Activated T-helper 9 cell treated with anti-CD3 and anti-CD28 coated beads, Interleukin-2, amount 50 U/mL, for 16 hours (primary cell): ENCODE results near the gene DCTN3.

Experiments used
- DNase-seq: peaks from one replicate; pipeline ENCODE4 v3.0.0-alpha.2; 2020; ENCODE audit warnings: low read depth

The DCTN3 gene

DNA sequence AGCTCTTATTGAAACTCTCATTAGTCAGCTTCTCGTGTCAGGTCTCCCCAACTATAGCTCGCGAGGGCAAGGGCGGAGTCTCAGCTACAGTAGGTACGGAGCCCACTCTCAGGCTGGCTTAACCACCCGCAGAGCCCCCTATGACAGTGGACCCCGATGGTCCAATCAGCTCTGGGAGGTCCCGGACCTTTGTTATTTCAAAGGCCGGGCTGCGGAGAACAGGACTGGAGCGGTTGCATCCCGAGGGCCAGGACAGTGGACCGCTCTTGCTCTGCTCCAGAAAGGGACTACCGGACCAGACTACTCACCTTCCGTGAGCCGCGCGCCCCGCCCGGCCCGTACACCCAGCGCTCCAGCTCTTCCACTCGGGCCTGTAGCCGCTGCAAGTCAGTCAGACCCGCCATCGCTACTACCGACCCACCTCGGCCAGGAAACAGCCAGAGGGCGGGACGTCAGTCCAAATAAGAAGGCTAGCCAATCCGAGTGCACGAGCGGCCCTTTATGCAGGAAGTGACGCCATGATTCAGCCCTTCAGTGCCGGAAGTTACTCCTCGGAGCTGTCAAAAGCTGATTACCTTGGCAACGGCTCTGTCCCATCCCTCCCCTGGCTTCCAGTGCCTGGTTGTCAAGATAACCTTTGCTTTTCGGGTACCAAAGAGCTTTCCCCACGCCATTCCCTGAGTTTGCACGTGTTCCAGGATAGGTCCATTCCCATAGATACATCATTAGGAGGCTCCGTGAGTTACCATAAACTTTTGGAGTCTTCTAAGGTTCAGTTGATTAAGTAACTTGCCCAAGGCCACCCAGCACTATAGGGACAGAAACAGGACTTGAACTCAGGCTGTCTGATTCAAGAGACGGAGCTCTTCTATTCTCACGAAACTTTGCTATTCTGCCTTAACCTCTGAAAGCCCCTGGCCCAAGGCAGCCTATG, at the start of gene DCTN3:
DCTN3 (minus strand) TSS at position 435 of the 934 bp plus-strand sequence; CDS start at position 404, 31 bp downstream.
- DNase-seq, result peak; percentile 84

DNA sequence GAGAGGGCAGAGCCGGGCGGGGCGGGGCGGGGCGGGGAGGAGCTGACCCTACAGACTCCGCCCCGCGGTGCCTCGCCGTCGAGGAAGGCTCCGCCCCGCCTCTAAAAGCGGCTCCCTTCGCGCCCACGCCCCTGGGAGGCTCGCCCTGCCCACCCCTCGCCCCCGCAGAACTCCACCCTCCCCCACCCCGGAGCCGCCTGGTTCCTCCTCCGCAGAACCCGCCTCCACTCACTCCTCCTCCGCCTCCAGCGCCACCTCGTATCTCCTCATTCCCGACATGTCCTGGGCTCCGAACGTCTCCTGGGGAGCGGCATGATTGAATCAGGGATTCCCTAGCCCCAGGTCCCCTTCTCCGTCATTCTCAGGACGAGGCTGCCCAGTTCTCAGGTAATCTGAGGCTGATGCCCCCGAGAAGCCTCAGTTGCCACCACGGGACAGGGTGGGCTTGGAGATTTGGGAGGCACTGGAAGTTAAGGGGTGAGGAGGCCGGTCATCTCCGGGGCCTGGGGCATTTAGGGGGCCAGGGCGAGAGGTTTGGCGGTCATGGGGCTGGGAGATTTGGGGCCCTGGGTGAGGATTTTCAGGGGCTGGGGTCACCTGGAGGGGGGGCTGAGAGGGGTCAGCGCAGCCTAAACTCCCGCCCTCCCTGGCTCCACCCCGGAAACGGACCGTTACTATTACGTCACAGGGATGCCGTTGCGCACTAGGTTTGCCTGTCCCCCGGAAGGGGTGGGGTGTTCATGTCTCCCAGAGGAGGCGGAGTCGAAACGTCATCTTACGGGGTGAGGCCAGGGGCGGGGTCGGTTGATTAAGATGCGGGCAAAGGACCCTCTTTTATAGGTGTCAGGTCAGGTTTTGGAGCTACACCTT, 45.3 kb upstream of the DCTN3 start:
- DNase-seq, result peak; percentile 78

DNA sequence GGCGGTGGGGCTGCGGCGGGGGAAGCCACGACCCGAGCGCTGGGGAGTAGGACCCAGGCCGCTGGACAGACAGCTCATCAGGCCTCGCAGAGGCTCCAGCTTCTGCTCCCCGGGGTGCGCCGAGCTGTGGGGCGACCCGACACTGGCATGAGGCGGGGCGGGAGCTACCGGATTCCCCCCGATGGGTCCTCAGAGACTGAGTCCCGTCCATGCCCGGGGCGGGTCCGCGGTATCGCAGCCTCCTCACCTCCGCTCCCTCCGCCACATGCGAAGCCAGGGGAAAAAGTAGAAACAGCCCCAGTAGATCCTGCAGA, 44.7 kb upstream of the DCTN3 start:
- no peak for DNase-seq

DNA sequence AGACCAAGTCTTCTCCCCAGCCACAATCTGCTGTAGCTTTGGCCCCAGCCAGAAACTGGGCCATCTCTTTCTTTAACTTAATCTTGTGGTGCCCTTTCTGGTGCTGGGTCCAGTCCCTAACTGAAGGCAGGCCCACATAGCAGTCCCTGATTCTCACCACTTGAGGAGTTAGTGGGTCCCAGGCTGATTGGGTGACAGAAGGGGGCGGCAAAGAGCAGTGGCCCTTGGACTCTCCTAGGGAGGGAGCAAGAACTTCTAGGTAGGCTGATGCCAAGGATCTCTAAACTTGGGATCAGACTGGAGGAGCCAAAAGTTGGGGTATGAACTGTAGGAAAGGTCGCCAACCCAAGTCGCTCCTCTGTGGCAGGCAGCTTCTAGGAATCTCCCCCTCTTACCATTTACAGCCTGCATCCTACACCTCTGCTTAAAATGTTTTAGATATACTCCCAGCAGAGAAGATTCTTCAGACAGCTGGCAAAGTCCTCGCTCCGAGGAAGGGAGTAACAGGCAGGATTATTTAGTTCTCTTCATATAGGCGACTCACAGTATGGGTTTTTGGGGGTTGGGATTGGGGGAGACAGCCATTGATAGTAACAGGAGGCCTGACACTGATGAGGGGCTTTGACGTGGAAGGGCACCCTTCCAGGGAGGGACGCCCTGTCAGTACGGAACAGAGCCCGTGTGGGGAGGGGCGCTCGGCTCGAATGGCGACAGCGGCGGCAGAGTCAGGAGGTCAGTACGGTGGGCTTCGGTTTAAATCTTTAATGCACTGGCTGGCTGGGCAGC, 44.2 kb upstream of the DCTN3 start:
- DNase-seq, result peak; percentile 40

DNA sequence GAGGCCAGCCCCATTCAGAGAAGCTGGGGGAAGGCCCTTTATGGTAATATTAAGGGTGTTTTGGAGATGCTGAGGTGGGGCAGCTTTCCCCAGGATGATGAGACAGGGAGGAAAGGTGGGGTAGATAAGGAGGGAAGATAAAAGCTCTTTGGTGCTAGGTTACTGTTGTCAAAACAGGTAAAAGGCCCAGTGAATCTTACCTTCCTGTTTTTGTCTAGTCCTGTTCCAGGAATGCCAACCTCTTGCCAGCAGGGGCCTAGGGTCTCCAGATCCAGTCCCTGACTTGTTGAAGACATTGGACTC, 43.0 kb upstream of the DCTN3 start:
- DNase-seq, result no peak

DNA sequence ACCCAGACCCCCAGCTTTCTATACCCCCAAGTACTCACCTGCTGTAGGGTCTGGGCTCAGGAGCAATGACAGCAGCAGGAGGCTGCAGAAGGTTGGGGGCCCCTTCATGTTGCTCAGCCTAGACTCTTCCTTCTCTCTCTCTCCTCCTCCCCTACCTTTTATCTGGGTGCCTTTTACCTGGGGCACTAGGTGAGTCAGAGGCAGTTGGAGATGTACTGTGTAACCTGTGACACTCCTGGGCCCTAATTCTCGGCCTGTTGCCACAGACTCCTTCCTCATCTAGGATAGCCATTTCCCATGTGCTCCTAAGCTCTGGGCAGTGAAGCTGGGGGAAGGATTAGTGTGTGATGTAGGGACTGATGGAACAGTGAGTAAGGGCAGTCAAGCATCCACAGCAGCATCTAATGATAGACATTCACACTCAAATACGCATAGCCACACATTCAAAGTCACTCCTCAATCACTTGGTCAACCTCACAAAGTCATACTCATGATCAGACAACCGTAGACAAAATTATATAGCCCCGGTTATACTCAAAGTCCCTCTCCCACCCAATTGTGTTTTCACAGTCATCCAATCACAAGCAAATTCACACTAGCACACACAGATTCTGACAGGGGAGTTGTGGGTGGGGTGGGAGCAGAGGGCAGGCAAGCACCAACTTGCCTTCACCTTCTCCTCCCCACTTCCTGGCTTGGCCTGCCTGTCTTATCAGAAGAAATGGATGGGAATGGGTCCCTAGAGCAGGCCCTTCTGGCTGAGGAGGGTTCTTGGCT, 42.4 kb upstream of the DCTN3 start, which contains the start of gene CCL27:
CCL27 (minus strand) TSS at position 132 of the 777 bp plus-strand sequence; CDS start at position 108, 24 bp downstream.
- no peak for DNase-seq

DNA sequence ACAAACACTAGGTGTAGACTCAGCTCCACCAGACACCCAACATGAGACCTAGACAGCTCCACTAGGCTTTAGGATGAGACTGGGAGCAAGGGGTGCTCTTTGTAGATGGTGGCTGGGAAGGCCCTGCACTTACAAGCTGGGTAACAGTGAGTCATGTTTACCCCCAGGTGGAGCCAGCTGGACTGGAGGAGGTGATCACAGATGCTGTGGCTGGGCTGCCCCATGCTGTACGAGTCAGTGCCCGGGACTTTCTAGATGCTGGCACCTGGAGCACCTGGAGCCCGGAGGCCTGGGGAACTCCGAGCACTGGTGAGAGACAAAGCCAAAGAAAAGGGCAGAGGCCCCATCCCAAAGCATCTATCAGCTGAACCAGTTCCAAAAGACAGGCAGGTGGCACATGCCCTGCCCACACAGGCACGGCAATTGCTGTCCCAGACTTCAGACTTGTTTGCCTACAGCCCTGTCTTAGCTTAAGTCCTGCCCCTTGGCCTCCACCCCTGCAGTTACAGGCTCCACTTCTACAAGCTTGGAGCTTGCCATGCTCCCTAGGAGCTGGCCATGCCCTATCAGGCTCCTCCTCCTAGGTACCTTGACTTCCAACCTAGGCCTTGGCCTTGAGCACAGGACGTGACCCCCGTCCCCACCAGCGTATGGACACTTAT, 39.4 kb upstream of the DCTN3 start:
- DNase-seq, result no peak

DNA sequence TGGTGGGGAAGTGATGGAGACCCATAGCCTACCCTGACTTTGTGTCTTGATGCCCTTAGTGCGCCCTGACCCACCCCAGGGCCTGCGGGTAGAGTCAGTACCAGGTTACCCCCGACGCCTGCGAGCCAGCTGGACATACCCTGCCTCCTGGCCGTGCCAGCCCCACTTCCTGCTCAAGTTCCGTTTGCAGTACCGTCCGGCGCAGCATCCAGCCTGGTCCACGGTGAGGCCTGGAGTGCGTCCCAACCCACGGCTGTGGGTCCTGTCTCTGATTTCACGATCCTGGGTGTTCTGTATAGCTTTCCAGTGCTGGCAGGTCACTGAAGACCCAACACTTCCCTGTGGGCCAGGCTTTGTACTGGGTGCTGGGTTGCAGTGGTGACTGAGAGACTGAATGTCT, 38.2 kb upstream of the DCTN3 start:
- DNase-seq, result no peak

DNA sequence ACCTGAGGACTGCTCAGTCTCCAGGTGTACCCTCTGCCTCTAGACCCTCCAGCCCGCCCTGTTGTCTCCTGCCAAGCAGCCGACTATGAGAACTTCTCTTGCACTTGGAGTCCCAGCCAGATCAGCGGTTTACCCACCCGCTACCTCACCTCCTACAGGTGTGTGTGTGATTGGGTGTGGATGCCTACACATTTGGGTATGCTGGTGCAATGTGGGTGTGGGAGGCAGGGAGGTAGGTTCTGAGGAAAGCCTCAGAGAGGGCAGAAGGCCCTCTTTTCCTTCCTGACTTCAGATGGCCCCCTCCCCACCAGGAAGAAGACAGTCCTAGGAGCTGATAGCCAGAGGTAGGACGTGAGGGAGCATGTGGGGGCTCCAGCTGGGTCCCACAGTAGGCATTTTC, 36.7 kb upstream of the DCTN3 start:
- DNase-seq, result no peak

DNA sequence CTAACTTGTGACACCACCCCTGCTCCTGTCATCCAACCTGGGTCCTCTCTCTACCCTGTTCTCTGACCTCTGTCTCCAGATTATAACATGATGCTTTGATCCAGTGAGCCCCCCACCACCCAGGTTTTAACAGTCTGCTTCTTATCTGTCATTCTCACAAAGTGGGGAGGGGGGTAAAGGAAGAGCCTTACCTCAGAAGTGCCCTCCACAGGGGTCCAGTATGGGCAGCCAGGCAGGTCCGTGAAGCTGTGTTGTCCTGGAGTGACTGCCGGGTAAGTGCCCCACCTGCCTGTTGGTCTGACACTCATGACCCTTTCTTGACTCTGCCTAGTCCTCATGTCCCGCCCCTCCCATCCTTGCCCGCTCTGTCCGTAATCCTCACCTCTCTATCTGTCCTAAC, 35.1 kb upstream of the DCTN3 start:
- no peak for DNase-seq

DNA sequence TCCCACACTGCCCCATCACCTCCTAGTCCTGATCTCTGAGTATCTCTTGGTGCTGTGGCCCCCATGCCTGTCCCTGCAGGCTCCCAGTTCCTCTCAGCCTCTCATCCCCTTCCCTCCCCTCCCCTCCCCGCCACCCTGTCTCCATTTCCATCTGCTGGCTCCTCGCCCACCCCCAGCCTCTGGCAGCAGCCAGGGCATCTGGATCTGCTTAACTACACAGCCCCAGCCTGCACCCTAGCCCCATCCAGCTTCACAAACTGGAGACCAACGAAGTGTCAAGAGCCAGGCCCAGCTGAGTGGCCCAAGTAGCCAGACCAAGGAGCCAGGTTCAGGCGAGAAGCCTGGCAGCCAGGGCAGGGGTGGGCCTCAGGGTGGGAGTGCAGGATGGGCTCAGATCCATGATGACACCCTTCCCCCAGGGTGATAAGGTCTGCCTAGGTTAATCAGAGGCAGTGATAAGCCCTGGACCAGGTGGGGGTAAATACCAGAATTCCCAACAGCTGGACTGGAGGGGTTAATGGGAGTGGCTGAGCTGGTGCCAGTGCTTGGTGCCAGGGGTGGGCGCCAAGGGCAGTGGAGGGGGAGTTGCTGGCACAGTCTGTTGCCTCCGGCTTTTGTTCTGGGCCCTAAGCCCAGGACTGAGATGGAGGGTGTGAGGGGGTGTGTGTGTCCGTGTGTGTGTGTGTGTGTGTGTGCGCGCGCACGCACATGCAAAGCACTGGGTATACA, 34.2 kb upstream of the DCTN3 start:
- DNase-seq, result no peak

DNA sequence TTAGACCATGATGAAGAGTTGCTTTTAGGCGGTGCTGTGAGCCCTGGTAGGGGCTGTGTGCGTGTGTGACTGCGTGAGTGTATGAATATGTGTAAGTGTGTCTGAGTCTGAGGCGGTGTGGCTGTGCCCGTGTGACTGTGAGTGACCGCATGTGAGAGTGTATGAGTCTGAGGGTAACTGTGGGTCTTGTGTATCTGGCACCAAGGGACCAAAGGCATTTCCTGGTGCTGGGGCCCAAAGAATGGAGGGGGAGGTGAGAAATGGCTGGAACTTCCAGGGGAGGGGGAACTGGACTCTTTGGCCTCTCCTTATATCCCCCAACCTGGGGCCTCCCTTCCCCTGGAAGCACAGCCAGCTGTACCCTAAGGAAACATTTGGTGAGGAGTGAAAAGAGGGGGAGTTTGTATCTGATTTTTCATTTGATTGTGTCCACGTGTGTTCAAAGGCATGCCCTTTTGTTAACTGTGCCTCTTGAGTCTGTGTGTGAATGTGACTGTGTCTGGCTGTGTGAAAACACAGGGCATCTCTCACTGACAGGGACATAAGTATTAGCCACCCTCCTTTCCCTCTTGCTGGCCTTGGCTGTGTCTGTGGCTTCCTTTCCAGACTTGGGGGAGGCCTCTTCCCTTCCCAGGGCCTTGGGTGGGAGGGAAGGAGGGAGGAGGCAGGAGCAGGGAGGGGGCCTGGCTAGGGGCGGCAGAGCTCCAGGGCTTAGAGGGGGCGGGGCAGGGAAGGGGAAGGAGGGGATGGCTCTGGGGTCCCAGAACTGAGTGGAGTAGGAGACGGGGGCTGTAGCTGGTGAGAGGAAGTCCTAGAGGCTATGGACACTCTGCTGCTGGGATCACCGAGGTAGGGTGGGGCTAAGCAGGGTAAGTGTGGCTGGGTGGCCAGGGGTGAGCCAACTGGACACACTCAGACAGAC, 33.1 kb upstream of the DCTN3 start:
- no peak for DNase-seq

DNA sequence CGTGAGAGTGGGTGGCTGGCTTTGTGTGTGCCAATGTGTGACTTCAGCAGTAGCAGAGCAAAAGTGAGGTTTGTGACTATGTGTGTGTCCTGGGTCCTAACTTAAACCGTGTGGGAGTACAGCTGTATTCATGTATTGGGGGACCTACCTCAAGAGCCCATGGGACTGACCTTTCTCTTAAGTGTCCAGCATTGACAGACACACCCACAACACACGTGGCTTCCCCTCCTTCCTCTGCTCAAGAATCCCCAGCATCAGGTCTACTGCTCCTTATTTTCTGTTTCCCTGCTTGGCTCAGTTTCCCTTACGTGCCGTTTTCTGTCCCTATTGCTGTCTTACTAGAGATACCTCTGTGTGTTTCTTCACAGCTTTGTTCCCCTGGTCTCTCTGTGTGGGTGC, 32.3 kb upstream of the DCTN3 start:
- no peak for DNase-seq

DNA sequence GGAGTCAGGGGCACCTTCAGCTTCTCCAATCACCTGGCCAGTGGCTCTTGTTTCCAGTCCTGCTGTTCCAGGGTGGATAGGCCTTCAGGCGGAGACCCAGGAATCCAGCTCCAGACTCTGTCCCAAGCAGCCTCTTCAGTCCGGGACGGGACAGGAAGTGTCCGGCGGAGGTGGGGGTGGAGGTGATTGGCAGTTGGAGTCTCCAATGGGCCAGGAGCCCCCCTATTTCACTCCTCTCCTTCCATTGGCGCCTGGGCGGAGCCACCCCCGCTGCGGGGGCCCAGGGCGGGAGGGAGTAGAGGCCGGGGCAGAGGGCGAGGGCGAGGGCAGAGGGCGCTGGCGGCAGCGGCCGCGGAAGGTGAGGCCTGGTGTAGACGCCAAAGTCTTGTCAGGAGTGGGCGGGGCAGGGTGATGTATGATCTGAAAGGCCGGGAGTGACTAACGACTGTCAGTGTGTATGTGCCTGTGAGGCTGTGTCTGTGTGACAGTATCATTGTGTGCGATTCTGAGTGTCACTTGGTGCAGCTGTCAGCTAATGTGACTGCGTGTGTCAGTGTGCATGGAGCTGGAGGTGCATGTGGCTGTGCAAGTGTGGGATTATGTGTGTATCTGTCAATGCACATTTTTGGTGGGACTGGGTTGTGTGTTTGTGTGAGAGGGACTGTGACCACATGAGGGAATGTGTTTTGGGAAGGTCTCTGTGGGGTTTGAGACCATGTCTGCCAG, 31.7 kb upstream of the DCTN3 start, which contains the start of gene IL11RA:
IL11RA (plus strand) TSS at position 310 of the 726 bp plus-strand sequence. CDS start 3,033 bp downstream, outside the sequence.
- peak; percentile 23 for DNase-seq

DNA sequence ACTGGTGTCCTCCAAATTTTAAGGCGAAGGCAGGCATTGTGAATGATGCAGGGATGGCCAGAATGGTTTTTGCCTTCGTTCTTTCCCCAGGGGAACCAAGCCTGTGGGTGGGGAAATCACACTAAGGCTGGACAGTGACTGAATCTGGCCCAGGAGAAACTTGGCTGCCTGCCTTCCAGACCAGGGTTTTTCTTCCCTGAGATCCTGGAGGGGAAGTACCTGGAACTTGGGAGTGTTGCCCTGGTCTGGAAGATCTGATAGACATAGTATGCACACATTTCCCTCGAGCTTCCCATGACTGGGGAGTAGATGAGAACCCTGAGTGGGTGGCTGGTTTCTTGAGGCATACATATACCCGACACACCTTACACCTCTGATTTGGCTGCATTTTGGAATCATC, 31.0 kb upstream of the DCTN3 start:
- no peak for DNase-seq

DNA sequence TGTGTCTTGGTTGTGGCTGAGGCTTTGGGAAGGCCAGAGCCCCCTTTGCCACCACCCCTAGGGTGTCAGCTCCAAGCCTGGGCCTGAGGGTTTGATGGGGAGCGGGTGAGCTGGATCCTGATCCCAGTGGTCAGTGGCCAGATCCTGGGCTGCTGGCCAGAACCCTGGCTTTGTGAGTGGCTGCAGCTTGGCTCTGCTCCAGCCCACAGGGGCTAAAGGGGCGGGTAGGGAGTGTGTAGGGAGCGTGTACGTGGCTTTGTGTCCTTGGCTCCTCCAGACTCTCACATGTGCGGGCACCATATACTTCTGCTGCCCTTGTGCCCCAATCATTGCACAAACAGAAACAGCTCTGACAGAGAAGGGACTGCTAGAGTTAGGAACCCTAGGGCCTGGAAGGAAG, 30.5 kb upstream of the DCTN3 start:
- no peak for DNase-seq

DNA sequence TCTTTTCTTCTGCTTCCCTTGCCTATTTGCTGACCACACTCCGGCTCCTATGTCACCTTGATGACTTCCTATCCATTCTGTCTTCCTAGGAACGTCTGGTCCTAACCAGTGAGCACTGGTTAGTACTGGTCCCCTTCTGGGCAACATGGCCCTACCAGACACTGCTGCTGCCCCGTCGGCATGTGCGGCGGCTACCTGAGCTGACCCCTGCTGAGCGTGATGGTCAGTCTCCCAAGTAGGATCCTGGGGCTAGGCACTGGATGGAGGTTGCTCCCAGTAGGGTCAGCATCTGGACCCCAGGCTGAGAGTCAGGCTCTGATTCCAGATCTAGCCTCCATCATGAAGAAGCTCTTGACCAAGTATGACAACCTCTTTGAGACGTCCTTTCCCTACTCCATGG, 28.4 kb upstream of the DCTN3 start:
- DNase-seq, result no peak

DNA sequence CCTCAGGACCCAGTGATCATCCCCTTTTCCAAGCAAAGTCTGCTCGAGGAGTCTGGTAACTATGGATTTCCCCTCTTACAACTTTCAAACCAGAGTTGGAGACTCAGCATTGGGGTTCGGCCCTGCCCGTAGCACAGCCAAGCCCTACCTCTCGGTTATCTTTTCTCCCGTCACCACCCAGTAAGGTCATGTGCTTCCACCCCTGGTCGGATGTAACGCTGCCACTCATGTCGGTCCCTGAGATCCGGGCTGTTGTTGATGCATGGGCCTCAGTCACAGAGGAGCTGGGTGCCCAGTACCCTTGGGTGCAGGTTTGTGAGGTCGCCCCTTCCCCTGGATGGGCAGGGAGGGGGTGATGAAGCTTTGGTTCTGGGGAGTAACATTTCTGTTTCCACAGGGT, 27.4 kb upstream of the DCTN3 start:
- DNase-seq, result no peak

DNA sequence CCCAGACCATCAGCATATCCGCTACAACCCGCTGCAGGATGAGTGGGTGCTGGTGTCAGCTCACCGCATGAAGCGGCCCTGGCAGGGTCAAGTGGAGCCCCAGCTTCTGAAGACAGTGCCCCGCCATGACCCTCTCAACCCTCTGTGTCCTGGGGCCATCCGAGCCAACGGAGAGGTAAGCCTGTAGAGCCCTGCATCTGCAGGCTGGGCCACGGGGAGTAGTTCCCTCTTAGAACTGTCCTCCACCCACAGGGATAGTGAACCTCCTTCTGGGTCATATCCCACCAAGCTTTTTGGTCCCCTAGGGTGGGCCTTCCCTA, 26.7 kb upstream of the DCTN3 start:
- no peak for DNase-seq
